HepG2 (cell line): ENCODE results near the gene RHBDD1. TPM values are rescaled to one million over a fixed set of nuclear protein-coding genes. Genes with fewer than 3 reads are reported as not detected.

Source experiments
- CHD4 ChIP-seq: fragments of 200-600 bp; sonication (generic); IDR thresholded peaks from 2 replicates; pipeline ENCODE4 v1.7.0; 2017; ENCODE audit warnings: mild to moderate bottlenecking, low read length, borderline replicate concordance
- ISL2 ChIP-seq: sonication (generic); formaldehyde crosslinking; IDR thresholded peaks from 2 replicates; pipeline ENCODE4 v1.5.0; 2020; ENCODE audit warnings: missing genetic modification reagents
- JUNB ChIP-seq: sonication (generic); formaldehyde crosslinking; IDR thresholded peaks from 2 replicates; pipeline ENCODE4 v1.8.0; 2022; ENCODE audit warnings: missing genetic modification reagents, mild to moderate bottlenecking, borderline replicate concordance
- KDM4B ChIP-seq: sonication (generic); formaldehyde crosslinking; IDR thresholded peaks from 2 replicates; pipeline ENCODE4 v1.4.0; 2020; ENCODE audit warnings: missing genetic modification reagents
- MBNL3 ChIP-seq: fragments of 250-450 bp; sonication (Bioruptor Pico); conservative IDR thresholded peaks from 2 replicates; pipeline ENCODE4 v1.8.0; 2022; ENCODE audit warnings: mild to moderate bottlenecking, inconsistent platforms
- NFE2L2 ChIP-seq: fragments of 150-350 bp; IDR thresholded peaks from 2 replicates; pipeline ENCODE4 v1.6.1; 2014; ENCODE audit warnings: low read length
- NFKBIZ ChIP-seq: IDR thresholded peaks from 2 replicates; pipeline ENCODE4 v1.6.1; 2018; ENCODE audit warnings: missing genetic modification reagents, missing compliant biosample characterization
- POLR2AphosphoS5 ChIP-seq: IDR thresholded peaks from 2 replicates; pipeline ENCODE4 v1.6.1; 2012; ENCODE audit warnings: low read depth, low read length
- TBL1XR1 ChIP-seq: fragments of 150-350 bp; IDR thresholded peaks from 2 replicates; pipeline ENCODE4 v1.6.1; 2014; ENCODE audit warnings: borderline replicate concordance, low read length; ENCODE audit not compliant: partially characterized antibody
- XRCC5 ChIP-seq: fragments of 200-400 bp; formaldehyde crosslinking; optimal IDR thresholded peaks from 2 replicates; pipeline ENCODE3; 2017; ENCODE audit warnings: mild to moderate bottlenecking, low read length
- ZFP37 ChIP-seq: sonication (generic); formaldehyde crosslinking; IDR thresholded peaks from 2 replicates; pipeline ENCODE4 v1.4.0; 2020; ENCODE audit warnings: missing genetic modification reagents, borderline replicate concordance
- ZNF205 ChIP-seq: IDR thresholded peaks from 2 replicates; pipeline ENCODE4 v1.6.1; 2018; ENCODE audit warnings: missing biosample characterization, missing genetic modification reagents
- ZNF251 ChIP-seq: sonication (generic); formaldehyde crosslinking; IDR thresholded peaks from 2 replicates; pipeline ENCODE4 v1.9.0; 2021; ENCODE audit warnings: mild to moderate bottlenecking, missing genetic modification reagents
- ZNF441 ChIP-seq: sonication (generic); formaldehyde crosslinking; IDR thresholded peaks from 2 replicates; pipeline ENCODE4 v1.7.0; 2021; ENCODE audit warnings: missing genetic modification reagents, borderline replicate concordance
- ZNF619 ChIP-seq: sonication (generic); formaldehyde crosslinking; IDR thresholded peaks from 2 replicates; pipeline ENCODE4 v1.4.0; 2020; ENCODE audit warnings: mild to moderate bottlenecking, missing genetic modification reagents
- ZNF792 ChIP-seq: IDR thresholded peaks from 2 replicates; pipeline ENCODE4 v1.6.1; 2016
- polyA plus RNA-seq, 8 experiments: library from polyadenylated mRNA; depleted of rRNA in 3 of 8; stranded (reverse) in 7 of 8; unstranded in 1 of 8; fragments of >200 nt; fragmentation: Illumina TruSeq in 4 of 8; extraction: Trizol in 4 of 8; gene quantifications; 2 replicates each; pipeline versions ENCODE4 v1.2.1 to v1.2.3, GENCODE V29; 2011 to 2016; ENCODE audit warnings: low read depth in 4 of 8, missing spikeins in 1 of 8, mixed read lengths in 1 of 8; ENCODE audit not compliant: insufficient read depth in 1 of 8
- total RNA-seq, 5 experiments: library from RNA; depleted of rRNA; stranded (reverse); fragments of >200 nt; fragmentation: Illumina TruSeq; extraction: Trizol; gene quantifications; 2 replicates each; pipeline ENCODE4 v1.2.3, GENCODE V29; 2016; ENCODE audit warnings: low read depth in 1 of 5
- TF ChIP-seq, protein P1 (sequence below): sonication (generic); formaldehyde crosslinking; IDR thresholded peaks from 2 replicates; pipeline ENCODE4 v1.4.0; 2020; ENCODE audit warnings: missing genetic modification reagents, mild to moderate bottlenecking, borderline replicate concordance
- TF ChIP-seq, protein P2 (sequence below): sonication (generic); formaldehyde crosslinking; IDR thresholded peaks from 2 replicates; pipeline ENCODE4 v1.4.0; 2020; ENCODE audit warnings: missing genetic modification reagents
- TF ChIP-seq, protein P3 (sequence below): fragments of 450-650 bp; IDR thresholded peaks from 2 replicates; pipeline ENCODE4 v1.6.1; 2017; ENCODE audit warnings: mild to moderate bottlenecking
- TF ChIP-seq, protein P4 (sequence below): sonication (generic); formaldehyde crosslinking; IDR thresholded peaks from 2 replicates; pipeline ENCODE4 v1.5.0; 2020; ENCODE audit warnings: mild to moderate bottlenecking, missing genetic modification reagents

The RHBDD1 gene
- total and polyA plus RNA-seq, 2 of the 13 experiments (the other 11 are each of a cell fraction or from before 2014, with no cell fraction given), result 8.2 to 9.5 TPM

DNA sequence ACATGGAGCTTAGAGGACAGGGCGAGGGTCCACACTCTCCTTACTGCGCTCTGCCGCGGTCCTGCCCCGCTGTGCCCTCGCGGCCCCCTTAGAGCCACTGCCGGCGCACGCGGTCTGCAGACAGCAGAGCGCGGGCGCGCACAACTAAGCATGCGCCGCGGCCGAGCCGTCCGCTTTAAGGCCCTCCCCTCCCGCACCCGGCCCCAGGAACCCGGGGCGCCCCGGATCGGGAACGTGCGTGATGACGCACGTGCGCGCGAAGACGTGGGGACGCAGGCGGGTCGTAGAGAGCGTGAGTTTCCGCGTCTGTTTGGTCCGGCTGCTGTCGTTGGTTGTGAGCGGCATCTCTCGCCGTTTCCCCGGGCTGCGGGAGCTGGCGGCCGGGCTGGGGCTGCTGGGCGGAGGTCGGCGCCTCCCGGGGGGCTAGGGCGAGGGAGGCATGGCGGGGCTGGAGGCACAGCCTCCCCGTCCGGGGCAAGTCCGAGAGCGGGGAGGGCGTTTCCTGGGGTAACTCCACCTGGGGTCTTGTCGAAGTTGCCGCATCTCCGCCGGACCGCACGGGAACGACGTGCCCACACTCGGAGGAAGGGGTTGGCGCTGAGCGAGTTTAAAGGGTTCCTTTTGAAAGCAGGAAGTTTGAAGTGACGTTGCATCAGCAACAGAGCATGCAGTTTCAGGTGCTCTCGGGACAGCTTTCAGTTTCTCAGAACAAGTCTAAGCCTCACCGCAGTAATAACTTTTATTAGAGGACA, at the start of gene RHBDD1 (continued):
- no peak for TF ChIP-seq JUNB (CRISPR knock-in tag)
- TF ChIP-seq ZNF792 (CRISPR knock-in tag), result no peak
- TF ChIP-seq, protein P1, sequence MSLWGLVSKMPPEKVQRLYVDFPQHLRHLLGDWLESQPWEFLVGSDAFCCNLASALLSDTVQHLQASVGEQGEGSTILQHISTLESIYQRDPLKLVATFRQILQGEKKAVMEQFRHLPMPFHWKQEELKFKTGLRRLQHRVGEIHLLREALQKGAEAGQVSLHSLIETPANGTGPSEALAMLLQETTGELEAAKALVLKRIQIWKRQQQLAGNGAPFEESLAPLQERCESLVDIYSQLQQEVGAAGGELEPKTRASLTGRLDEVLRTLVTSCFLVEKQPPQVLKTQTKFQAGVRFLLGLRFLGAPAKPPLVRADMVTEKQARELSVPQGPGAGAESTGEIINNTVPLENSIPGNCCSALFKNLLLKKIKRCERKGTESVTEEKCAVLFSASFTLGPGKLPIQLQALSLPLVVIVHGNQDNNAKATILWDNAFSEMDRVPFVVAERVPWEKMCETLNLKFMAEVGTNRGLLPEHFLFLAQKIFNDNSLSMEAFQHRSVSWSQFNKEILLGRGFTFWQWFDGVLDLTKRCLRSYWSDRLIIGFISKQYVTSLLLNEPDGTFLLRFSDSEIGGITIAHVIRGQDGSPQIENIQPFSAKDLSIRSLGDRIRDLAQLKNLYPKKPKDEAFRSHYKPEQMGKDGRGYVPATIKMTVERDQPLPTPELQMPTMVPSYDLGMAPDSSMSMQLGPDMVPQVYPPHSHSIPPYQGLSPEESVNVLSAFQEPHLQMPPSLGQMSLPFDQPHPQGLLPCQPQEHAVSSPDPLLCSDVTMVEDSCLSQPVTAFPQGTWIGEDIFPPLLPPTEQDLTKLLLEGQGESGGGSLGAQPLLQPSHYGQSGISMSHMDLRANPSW (CRISPR knock-in tag), result no peak
- peak; percentile 44; the same call in 1 of the 2 replicates for TF ChIP-seq ZNF205 (CRISPR knock-in tag)
- TF ChIP-seq ZFP37 (CRISPR knock-in tag), result 0 out of 2 replicates have a peak, but pooled peaks have one; percentile 21
- TF ChIP-seq ZNF441 (CRISPR knock-in tag), result no peak
- no peak for TF ChIP-seq XRCC5
- TF ChIP-seq NFE2L2, result no peak
- no peak for TF ChIP-seq MBNL3 (CRISPR knock-in tag)
- TF ChIP-seq ISL2 (CRISPR knock-in tag), result no peak
- TF ChIP-seq, protein P2, sequence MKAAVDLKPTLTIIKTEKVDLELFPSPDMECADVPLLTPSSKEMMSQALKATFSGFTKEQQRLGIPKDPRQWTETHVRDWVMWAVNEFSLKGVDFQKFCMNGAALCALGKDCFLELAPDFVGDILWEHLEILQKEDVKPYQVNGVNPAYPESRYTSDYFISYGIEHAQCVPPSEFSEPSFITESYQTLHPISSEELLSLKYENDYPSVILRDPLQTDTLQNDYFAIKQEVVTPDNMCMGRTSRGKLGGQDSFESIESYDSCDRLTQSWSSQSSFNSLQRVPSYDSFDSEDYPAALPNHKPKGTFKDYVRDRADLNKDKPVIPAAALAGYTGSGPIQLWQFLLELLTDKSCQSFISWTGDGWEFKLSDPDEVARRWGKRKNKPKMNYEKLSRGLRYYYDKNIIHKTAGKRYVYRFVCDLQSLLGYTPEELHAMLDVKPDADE, result no peak; the same call in 1 of the 2 replicates
- TF ChIP-seq ZNF619 (CRISPR knock-in tag), result 0 out of 2 replicates have a peak, but pooled peaks have one; percentile 59
- TF ChIP-seq, protein P3, sequence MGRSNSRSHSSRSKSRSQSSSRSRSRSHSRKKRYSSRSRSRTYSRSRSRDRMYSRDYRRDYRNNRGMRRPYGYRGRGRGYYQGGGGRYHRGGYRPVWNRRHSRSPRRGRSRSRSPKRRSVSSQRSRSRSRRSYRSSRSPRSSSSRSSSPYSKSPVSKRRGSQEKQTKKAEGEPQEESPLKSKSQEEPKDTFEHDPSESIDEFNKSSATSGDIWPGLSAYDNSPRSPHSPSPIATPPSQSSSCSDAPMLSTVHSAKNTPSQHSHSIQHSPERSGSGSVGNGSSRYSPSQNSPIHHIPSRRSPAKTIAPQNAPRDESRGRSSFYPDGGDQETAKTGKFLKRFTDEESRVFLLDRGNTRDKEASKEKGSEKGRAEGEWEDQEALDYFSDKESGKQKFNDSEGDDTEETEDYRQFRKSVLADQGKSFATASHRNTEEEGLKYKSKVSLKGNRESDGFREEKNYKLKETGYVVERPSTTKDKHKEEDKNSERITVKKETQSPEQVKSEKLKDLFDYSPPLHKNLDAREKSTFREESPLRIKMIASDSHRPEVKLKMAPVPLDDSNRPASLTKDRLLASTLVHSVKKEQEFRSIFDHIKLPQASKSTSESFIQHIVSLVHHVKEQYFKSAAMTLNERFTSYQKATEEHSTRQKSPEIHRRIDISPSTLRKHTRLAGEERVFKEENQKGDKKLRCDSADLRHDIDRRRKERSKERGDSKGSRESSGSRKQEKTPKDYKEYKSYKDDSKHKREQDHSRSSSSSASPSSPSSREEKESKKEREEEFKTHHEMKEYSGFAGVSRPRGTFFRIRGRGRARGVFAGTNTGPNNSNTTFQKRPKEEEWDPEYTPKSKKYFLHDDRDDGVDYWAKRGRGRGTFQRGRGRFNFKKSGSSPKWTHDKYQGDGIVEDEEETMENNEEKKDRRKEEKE, result no peak
- TF ChIP-seq, protein P4, sequence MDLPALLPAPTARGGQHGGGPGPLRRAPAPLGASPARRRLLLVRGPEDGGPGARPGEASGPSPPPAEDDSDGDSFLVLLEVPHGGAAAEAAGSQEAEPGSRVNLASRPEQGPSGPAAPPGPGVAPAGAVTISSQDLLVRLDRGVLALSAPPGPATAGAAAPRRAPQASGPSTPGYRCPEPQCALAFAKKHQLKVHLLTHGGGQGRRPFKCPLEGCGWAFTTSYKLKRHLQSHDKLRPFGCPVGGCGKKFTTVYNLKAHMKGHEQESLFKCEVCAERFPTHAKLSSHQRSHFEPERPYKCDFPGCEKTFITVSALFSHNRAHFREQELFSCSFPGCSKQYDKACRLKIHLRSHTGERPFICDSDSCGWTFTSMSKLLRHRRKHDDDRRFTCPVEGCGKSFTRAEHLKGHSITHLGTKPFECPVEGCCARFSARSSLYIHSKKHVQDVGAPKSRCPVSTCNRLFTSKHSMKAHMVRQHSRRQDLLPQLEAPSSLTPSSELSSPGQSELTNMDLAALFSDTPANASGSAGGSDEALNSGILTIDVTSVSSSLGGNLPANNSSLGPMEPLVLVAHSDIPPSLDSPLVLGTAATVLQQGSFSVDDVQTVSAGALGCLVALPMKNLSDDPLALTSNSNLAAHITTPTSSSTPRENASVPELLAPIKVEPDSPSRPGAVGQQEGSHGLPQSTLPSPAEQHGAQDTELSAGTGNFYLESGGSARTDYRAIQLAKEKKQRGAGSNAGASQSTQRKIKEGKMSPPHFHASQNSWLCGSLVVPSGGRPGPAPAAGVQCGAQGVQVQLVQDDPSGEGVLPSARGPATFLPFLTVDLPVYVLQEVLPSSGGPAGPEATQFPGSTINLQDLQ, result no peak
- peak; percentile 8 for TF ChIP-seq TBL1XR1
- TF ChIP-seq ZNF251 (CRISPR knock-in tag), result peak; percentile 50; the same call in 1 of the 2 replicates
- TF ChIP-seq CHD4, result no peak
- TF ChIP-seq POLR2AphosphoS5, result peak; percentile 69
- no peak for TF ChIP-seq KDM4B (CRISPR knock-in tag)
- peak; percentile 60; the same call in 1 of the 2 replicates for TF ChIP-seq NFKBIZ (CRISPR knock-in tag)
